Peyer's patch (tissue), 4 donors: Measurements from ENCODE around the gene LTBP3. TPM values are rescaled to one million over a fixed set of nuclear protein-coding genes. Genes with fewer than 3 reads are reported as not detected.

Experiments used
- DNase-seq, 3 donors: peaks; one replicate each; pipeline ENCODE4 v3.0.0-alpha.2; 2017 to 2019
- H3K27ac ChIP-seq, 4 donors: fragments of 200-600 bp; sonication (generic); one replicate each; pipeline ENCODE4 v1.5.1; 2016 to 2019
- H3K27me3 ChIP-seq, 2 donors: fragments of 200-600 bp; sonication (generic); one replicate each; pipeline ENCODE4 v1.5.1; 2019
- H3K36me3 ChIP-seq, 3 donors: fragments of 200-600 bp; sonication (generic); one replicate each; pipeline ENCODE4 v1.5.1; 2016 to 2019
- H3K4me1 ChIP-seq, 4 donors: fragments of 200-600 bp; sonication (generic); one replicate each; pipeline ENCODE4 v1.5.1; 2016 to 2019
- H3K4me3 ChIP-seq, 4 donors: fragments of 200-600 bp; sonication (generic); 1 replicate in 3 of 4; 2 replicates in 1 of 4; pipeline ENCODE4 v1.5.1; 2016 to 2019; ENCODE audit warnings: mild to moderate bottlenecking in 1 of 4
- H3K9me3 ChIP-seq, 4 donors: fragments of 200-600 bp; sonication (generic); one replicate each; pipeline ENCODE4 v1.5.1; 2016 to 2019; ENCODE audit warnings: mild to moderate bottlenecking in 1 of 4
- CTCF ChIP-seq, 6 experiments: fragments of 450-650 bp in 4 of 6; fragments of 200-600 bp in 2 of 6; sonication (generic) in 1 of 6; IDR thresholded peaks; one replicate each; pipeline ENCODE4 v1.5.1; 2017 to 2019; ENCODE audit warnings: antibody characterized with exemption in 6 of 6, mild to moderate bottlenecking in 3 of 6, moderate library complexity in 1 of 6
- POLR2A ChIP-seq, 2 donors: fragments of 450-650 bp; IDR thresholded peaks; one replicate each; pipeline ENCODE4 v1.5.1; 2017; ENCODE audit warnings: antibody characterized with exemption in 2 of 2, mild to moderate bottlenecking in 2 of 2, moderate library complexity in 2 of 2
- small RNA-seq, 2 donors: library from RNA; depleted of rRNA; stranded (forward); fragments of <200 nt; gene quantifications; one replicate each; pipeline ENCODE3, GENCODE V24; 2016
- total RNA-seq, 4 donors: library from RNA; depleted of rRNA; stranded (reverse); fragments of >200 nt; gene quantifications; one replicate each; pipeline ENCODE4 v1.1.0, GENCODE V29; 2016

LTBP3 gene
- total RNA-seq, 4 donors from 2014 or later = 42.0 to 150 (median 88.3) TPM

- Histone ChIP-seq H3K9me3 (no peaks in the 10 kb centered on the region), H3K36me3 (no peaks in the 10 kb centered on the region), H3K4me1 (peaks cover 6 to 91% (median 57%) of the 10 kb centered on the region in 4 donors), H3K27ac (peak overlapping the region; percentile 71 to 99 (median 83)), H3K27me3 (no peaks in the 10 kb centered on the region), H3K4me3 (no peak overlapping the region)
- TF ChIP-seq POLR2A (IDR thresholded peaks at IDR 0.05) (peak in 1 of 2 donors; percentile 80), CTCF (IDR thresholded peaks at IDR 0.05) (peak in 2 of 6 experiments; percentile 15 to 21)
- DNase-seq = peak in 2 of 3 donors; percentile 88 to 93
These were observed 66.4 kb downstream of the LTBP3 start for GRCh38 chr11:65491614-65492386.

DNA sequence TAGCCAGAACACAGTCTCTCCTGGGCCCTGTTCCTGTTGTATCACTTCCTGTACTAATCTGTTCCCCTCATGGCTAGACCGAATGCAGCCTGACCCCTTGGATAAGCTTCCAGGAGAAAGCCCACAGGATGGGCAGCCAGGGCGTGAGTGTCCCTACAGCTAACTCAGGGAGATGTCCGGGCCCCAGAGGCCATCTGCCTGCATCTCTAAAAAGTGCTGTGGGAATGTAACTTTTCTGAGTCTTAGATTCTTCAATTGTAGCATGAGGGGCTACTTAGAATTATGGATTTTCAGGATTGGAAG lies 67.0 kb downstream of the LTBP3 start:
- no peak overlapping the region for H3K4me3 ChIP-seq
- H3K27ac ChIP-seq = peak overlapping the region; percentile 71 to 99 (median 83)
- no peaks in the 10 kb centered on the region for H3K27me3 ChIP-seq
- no peaks in the 10 kb centered on the region for H3K36me3 ChIP-seq
- H3K9me3 ChIP-seq = no peaks in the 10 kb centered on the region
- DNase-seq = peak in 2 of 3 donors; percentile 41 to 46
- peaks cover under 1 to 88% (median 53%) of the 10 kb centered on the region in 4 donors for H3K4me1 ChIP-seq
- no peak for TF ChIP-seq CTCF (IDR thresholded peaks at IDR 0.05)
- TF ChIP-seq POLR2A (IDR thresholded peaks at IDR 0.05) = no peak

GRCh38 chr11:65489706-65490320 lies 68.3 kb downstream of the LTBP3 start:
- DNase-seq = peak in 2 of 3 donors; percentile 46 to 57
- Histone ChIP-seq H3K4me1 (peaks cover 0 to 86% (median 51%) of the 10 kb centered on the region in 4 donors), H3K36me3 (no peaks in the 10 kb centered on the region), H3K9me3 (no peaks in the 10 kb centered on the region), H3K4me3 (no peak overlapping the region), H3K27me3 (no peaks in the 10 kb centered on the region), H3K27ac (peak overlapping the region; percentile 71 to 99 (median 83))
- no peak for TF ChIP-seq CTCF (IDR thresholded peaks at IDR 0.05)
- TF ChIP-seq POLR2A (IDR thresholded peaks at IDR 0.05) = no peak

GRCh38 chr11:65489035-65489705 lies 69.0 kb downstream of the LTBP3 start:
- DNase-seq = peak in 1 of 3 donors; percentile 60
- Histone ChIP-seq H3K4me3 (no peak overlapping the region), H3K9me3 (no peaks in the 10 kb centered on the region), H3K4me1 (peaks cover 0 to 80% (median 48%) of the 10 kb centered on the region in 4 donors), H3K27me3 (no peaks in the 10 kb centered on the region), H3K27ac (peak overlapping the region; percentile 71 to 99 (median 83)), H3K36me3 (no peaks in the 10 kb centered on the region)
- TF ChIP-seq CTCF (IDR thresholded peaks at IDR 0.05) = no peak
- TF ChIP-seq POLR2A (IDR thresholded peaks at IDR 0.05) = no peak

Small RNA genes within 50 kb of the gene (small RNA-seq; reads per million reads assigned to genes)
- gene AP001362.1 (0 reads per million in 2 donors), gene RF01684 (0 reads per million in 2 donors)

Other genes starting within 250 kb of the LTBP3 start
- gene CDC42EP2, start 243.5 kb downstream of the LTBP3 start, total RNA-seq = 10 to 100 TPM; 13.2 to 26.9 (median 24.7) TPM
- gene DPF2, start 224.5 kb downstream of the LTBP3 start, total RNA-seq = 10 to 100 TPM; 25.0 to 47.0 (median 39.5) TPM
- 10 to 100 TPM in 1 of 4 donors, 1 to 10 TPM in 3; 3.3 to 11.7 (median 7.7) TPM for gene TIGD3, start 203.6 kb downstream of the LTBP3 start, total RNA-seq
- gene SLC25A45, start 175.7 kb downstream of the LTBP3 start, total RNA-seq = 10 to 100 TPM; 23.3 to 50.6 (median 40.2) TPM
- gene FRMD8, start 171.7 kb downstream of the LTBP3 start, total RNA-seq = 100 to 1,000 TPM in 2 of 4 donors, 10 to 100 TPM in 2; 51.2 to 115 (median 102) TPM
- gene NEAT1, start 135.6 kb downstream of the LTBP3 start, total RNA-seq = 1,000 to 10,000 TPM in 2 of 4 donors, 100 to 1,000 TPM in 2; 705 to 1,411 (median 1,064) TPM
- over 10,000 TPM; 10,683 to 28,425 (median 19,356) TPM for gene MALAT1, start 59.3 kb downstream of the LTBP3 start, total RNA-seq
- 10 to 100 TPM; 73.4 to 88.1 (median 79.0) TPM for gene SCYL1, start 33.3 kb downstream of the LTBP3 start, total RNA-seq
- gene ZNRD2, start 12.1 kb upstream of the LTBP3 start, total RNA-seq = 10 to 100 TPM; 16.5 to 25.7 (median 25.4) TPM
- 10 to 100 TPM; 30.8 to 44.6 (median 32.4) TPM for gene FAM89B, start 14.2 kb upstream of the LTBP3 start, total RNA-seq
- 100 to 1,000 TPM in 3 of 4 donors, 10 to 100 TPM in 1; 65.2 to 163 (median 121) TPM for gene EHBP1L1, start 17.7 kb upstream of the LTBP3 start, total RNA-seq
- gene KCNK7, start 37.4 kb upstream of the LTBP3 start, total RNA-seq = 1 to 10 TPM in 3 of 4 donors, not detected in 1; 1.5 to 3.5 (median 2.5) TPM
- 100 to 1,000 TPM; 106 to 209 (median 150) TPM for gene MAP3K11, start 55.9 kb upstream of the LTBP3 start, total RNA-seq
- 100 to 1,000 TPM in 1 of 4 donors, 10 to 100 TPM in 3; 60.2 to 106 (median 81.3) TPM for gene PCNX3, start 57.4 kb upstream of the LTBP3 start, total RNA-seq
- 10 to 100 TPM; 18.0 to 48.7 (median 24.7) TPM for gene SIPA1, start 79.7 kb upstream of the LTBP3 start, total RNA-seq
- 10 to 100 TPM; 46.6 to 86.9 (median 59.7) TPM for gene RELA, start 104.6 kb upstream of the LTBP3 start, total RNA-seq
- 100 to 1,000 TPM in 1 of 4 donors, 10 to 100 TPM in 3; 55.9 to 137 (median 80.3) TPM for gene KAT5, start 153.9 kb upstream of the LTBP3 start, total RNA-seq
- gene RNASEH2C, start 162.4 kb upstream of the LTBP3 start, total RNA-seq = 10 to 100 TPM; 27.2 to 98.2 (median 35.4) TPM
- gene AP5B1, start 222.6 kb upstream of the LTBP3 start, total RNA-seq = 10 to 100 TPM; 14.9 to 35.8 (median 35.0) TPM
- gene OVOL1, start 228.7 kb upstream of the LTBP3 start, total RNA-seq = 10 to 100 TPM; 14.9 to 33.2 (median 29.8) TPM